ENCODE data around the gene PIK3AP1. TPM values are rescaled to one million over a fixed set of nuclear protein-coding genes. Genes with fewer than 3 reads are reported as not detected.

PIK3AP1 gene
- total RNA-seq, 1 donor from 2014 or later = 3.8 TPM

GRCh38 chr10:96664563-96664962, 55.8 kb downstream of the PIK3AP1 start:
- no peak overlapping the region for H2AFZ ChIP-seq (replicated peaks)
- no peak overlapping the region for H3K27ac Mint-ChIP-seq
- H3F3A ChIP-seq (ENCODE audit: low read depth) = no peaks in the 10 kb centered on the region

GRCh38 chr10:96663797-96664196, 56.5 kb downstream of the PIK3AP1 start:
- no peak overlapping the region for H3K27ac Mint-ChIP-seq
- H3K4me3 Mint-ChIP-seq = no peak overlapping the region
- no peaks in the 10 kb centered on the region for H4K20me1 ChIP-seq (ENCODE audit: low read depth)
- no peaks in the 10 kb centered on the region for H3F3A ChIP-seq (ENCODE audit: low read depth)
- H3K9me3 ChIP-seq (ENCODE audit: low read depth) = no peaks in the 10 kb centered on the region
- H3K27ac ChIP-seq = no peak overlapping the region
- no peak overlapping the region for H3K4me2 ChIP-seq
- DNase-seq (ENCODE audit: low spot score) = no peak
- TF ChIP-seq EZH2 (IDR thresholded peaks at IDR 0.05) (no peak), EZH2phosphoT487 (IDR thresholded peaks at IDR 0.05) (no peak), CTCF (IDR thresholded peaks at IDR 0.05) (no peak)
- no peaks in the 10 kb centered on the region for H3K36me3 ChIP-seq
- peaks cover 9% of the 10 kb centered on the region for H3K4me1 Mint-ChIP-seq
- no peaks in the 10 kb centered on the region for H3K9me3 Mint-ChIP-seq
- no peaks in the 10 kb centered on the region for H3K27me3 Mint-ChIP-seq (ENCODE audit: insufficient read depth, low read depth)
- peaks cover 7% of the 10 kb centered on the region for H3K4me1 ChIP-seq
- H3K27me3 ChIP-seq = no peaks in the 10 kb centered on the region
- H3K79me2 ChIP-seq (ENCODE audit: low read depth) = no peaks in the 10 kb centered on the region
- H3K4me3 ChIP-seq = no peak overlapping the region
- no peaks in the 10 kb centered on the region for H3K36me3 Mint-ChIP-seq
- H2AFZ ChIP-seq (replicated peaks) = no peak overlapping the region
- H3K9ac ChIP-seq = no peak overlapping the region

More at GRCh38 chr10:96664563-96664962, 55.8 kb downstream of the PIK3AP1 start:
- peak; percentile 16 for DNase-seq (ENCODE audit: low spot score)
- no peaks in the 10 kb centered on the region for H3K36me3 Mint-ChIP-seq
- H4K20me1 ChIP-seq (ENCODE audit: low read depth) = no peaks in the 10 kb centered on the region
- no peak overlapping the region for H3K27ac ChIP-seq
- no peaks in the 10 kb centered on the region for H3K27me3 Mint-ChIP-seq (ENCODE audit: insufficient read depth, low read depth)
- H3K79me2 ChIP-seq (ENCODE audit: low read depth) = no peaks in the 10 kb centered on the region
- no peak overlapping the region for H3K9ac ChIP-seq
- H3K4me1 Mint-ChIP-seq = peaks cover 9% of the 10 kb centered on the region
- H3K27me3 ChIP-seq = no peaks in the 10 kb centered on the region
- H3K9me3 ChIP-seq (ENCODE audit: low read depth) = no peaks in the 10 kb centered on the region
- H3K4me3 Mint-ChIP-seq = no peak overlapping the region
- H3K4me2 ChIP-seq = no peak overlapping the region
- no peak overlapping the region for H3K4me3 ChIP-seq
- TF ChIP-seq EZH2phosphoT487 (IDR thresholded peaks at IDR 0.05) = no peak
- TF ChIP-seq EZH2 (IDR thresholded peaks at IDR 0.05) = no peak
- TF ChIP-seq CTCF (IDR thresholded peaks at IDR 0.05) = no peak
- no peaks in the 10 kb centered on the region for H3K9me3 Mint-ChIP-seq
- H3K36me3 ChIP-seq = no peaks in the 10 kb centered on the region
- peaks cover 6% of the 10 kb centered on the region for H3K4me1 ChIP-seq

- Mint-ChIP-seq H3K36me3 (no peaks in the 10 kb centered on the region), H3K27ac (no peak overlapping the region), H3K9me3 (no peaks in the 10 kb centered on the region), H3K4me1 (peaks cover 9% of the 10 kb centered on the region), H3K4me3 (no peak overlapping the region), H3K27me3 (ENCODE audit: insufficient read depth, low read depth) (peaks cover 2% of the 10 kb centered on the region)
- Histone ChIP-seq H3K36me3 (no peaks in the 10 kb centered on the region), H3K4me1 (peaks cover 12% of the 10 kb centered on the region), H3K79me2 (ENCODE audit: low read depth) (no peaks in the 10 kb centered on the region), H3K9ac (no peak overlapping the region), H2AFZ (replicated peaks) (no peak overlapping the region), H3K4me2 (no peak overlapping the region), H3K27me3 (no peaks in the 10 kb centered on the region), H3K4me3 (no peak overlapping the region), H3K27ac (no peak overlapping the region), H3K9me3 (ENCODE audit: low read depth) (no peaks in the 10 kb centered on the region), H3F3A (ENCODE audit: low read depth) (no peaks in the 10 kb centered on the region), H4K20me1 (ENCODE audit: low read depth) (no peaks in the 10 kb centered on the region)
- TF ChIP-seq EZH2 (IDR thresholded peaks at IDR 0.05) (no peak), EZH2phosphoT487 (IDR thresholded peaks at IDR 0.05) (no peak), CTCF (IDR thresholded peaks at IDR 0.05) (no peak)
- DNase-seq (ENCODE audit: low spot score) = no peak
Measured at GRCh38 chr10:96661632-96662031, 58.7 kb downstream of the PIK3AP1 start.
